ENCODE results near the gene FAM81B.

GRCh38 chr5:95382801-95383200, 8.4 kb upstream of the FAM81B start:
- TF ChIP-seq POLR2A (IDR thresholded peaks at IDR 0.05) (no peak), CTCF (IDR thresholded peaks at IDR 0.05) (no peak)
